ENCODE data around the gene ATP5F1E.
A peak's percentile ranks its signal among the peaks of the same experiment; 100 is the strongest.

GRCh38 chr20:59006167-59006863 lies 25.8 kb downstream of the ATP5F1E start:
- TF ChIP-seq TAF1 (IDR thresholded peaks at IDR 0.05; ENCODE audit: low read depth, low read length) (no peak), POLR2AphosphoS5 (IDR thresholded peaks at IDR 0.05; ENCODE audit: low read depth, low read length) (0 out of 2 replicates have a peak, but pooled peaks have one; percentile 54), POLR2A (IDR thresholded peaks at IDR 0.05; ENCODE audit: low read depth, low read length) (peak; percentile 40; the same call in 1 of the 2 replicates)

All from GM12891 (cell line).